HG03066 (cell line): Measurements from ENCODE around the gene NAPA.

Experiments
- ATAC-seq: cut with Tn5 transposase; IDR thresholded peaks from one replicate; pipeline ENCODE4 v1.9.1; 2021; ENCODE audit warnings: low read depth; ENCODE audit not compliant: unreplicated experiment

Gene NAPA

GRCh38 chr19:47503826-47504150 lies 11.1 kb downstream of the NAPA start:
- no peak for ATAC-seq

DNA sequence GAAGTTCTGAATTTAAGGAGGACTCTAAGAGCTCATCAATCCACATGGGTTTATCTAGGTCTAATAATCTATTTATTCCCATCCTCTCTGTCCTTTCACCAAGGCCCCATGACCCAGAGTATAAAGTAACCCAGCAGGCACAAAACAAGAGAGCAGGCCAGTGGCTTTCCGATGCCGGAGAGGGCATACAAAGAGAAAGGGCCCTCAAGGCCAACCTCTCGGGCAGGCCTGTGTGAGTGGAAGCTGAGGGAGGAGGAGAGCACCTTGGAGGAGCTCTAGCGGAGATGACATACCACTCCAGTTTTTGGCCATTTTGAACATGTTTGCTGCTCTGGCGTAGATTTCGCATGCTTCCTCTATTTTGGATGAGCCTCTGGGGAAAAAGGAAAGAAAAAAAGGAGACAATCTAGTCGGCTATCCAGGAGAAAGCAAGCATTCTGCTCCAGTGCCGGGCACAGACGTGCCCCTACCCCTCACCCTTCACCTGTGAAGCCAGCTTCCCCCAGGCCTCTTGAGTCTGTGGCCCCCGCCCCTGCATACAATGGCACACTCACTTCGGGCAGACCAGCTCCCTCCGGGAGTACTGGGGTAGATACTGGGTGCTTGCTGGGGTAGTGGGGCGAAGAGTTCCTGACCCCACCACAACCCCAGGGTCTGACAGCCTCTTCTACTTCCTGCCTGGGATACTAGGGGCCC lies 11.6 kb downstream of the NAPA start:
- no peak for ATAC-seq

- no peak for ATAC-seq
These were observed 14.7 kb downstream of the NAPA start for GRCh38 chr19:47499863-47500830.

- no peak for ATAC-seq
These were observed 15.5 kb downstream of the NAPA start for GRCh38 chr19:47499371-47499770.

DNA sequence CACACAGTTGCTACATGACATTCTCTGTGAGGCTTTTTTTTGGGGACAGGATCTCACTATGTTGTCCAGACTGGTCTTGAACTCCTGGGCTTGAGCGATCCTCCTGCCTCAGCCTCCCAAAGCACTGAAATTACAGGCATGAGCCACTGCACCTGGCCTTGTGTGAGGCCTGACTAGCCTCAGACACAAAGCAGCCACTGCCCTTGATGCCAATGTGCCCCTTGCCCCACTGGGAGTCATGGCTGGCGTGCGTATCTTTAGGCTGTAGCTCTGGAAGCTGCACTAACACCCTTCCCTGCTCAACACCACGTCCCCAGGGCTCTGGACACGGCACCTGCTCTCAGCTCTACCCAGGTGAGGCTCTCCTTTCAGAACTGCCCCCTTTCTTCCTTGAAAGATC lies 16.3 kb downstream of the NAPA start:
- no peak for ATAC-seq

GRCh38 chr19:47497821-47498520 lies 16.9 kb downstream of the NAPA start:
- ATAC-seq: no peak

- no peak for ATAC-seq
These were observed 17.7 kb downstream of the NAPA start for GRCh38 chr19:47497050-47497766.

GRCh38 chr19:47495478-47496372 lies 19.1 kb downstream of the NAPA start:
- ATAC-seq: no peak

DNA sequence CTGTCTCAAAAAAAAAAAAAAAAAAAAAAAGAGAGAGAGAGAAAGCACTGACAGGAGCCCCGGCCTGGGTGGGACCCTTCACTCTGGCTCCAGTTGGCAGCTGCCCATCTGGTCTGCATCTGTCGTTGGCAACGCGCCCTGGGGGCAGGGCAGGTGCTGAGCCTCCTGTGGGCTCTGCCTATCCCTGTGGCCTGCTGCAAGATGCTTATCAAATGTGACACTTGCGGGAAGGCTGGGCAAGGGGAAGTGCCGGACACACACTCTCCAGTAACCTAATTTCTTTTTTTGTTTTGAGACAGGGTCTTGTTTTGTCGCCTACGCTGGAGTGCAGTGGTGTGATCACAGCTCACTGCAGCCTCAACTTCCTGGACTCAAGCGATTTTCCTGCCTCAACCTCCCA lies 20.1 kb downstream of the NAPA start:
- no peak for ATAC-seq

DNA sequence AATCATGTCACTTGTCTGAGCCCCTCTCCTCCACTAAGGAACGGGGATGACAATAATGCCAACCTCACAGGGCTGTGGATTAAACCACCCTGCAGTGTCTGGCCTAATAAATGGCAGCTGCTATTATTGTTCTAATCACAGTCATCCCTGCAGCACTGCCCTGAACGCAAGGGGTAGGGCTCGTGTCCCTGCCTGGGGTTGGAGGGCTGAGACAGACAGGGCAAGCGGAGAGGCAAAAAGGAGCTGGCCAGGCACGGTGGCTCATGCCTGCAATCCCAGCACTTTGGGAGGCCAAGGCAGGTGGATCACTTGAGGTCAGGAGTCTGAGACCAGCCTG lies 20.7 kb downstream of the NAPA start:
- ATAC-seq: no peak

DNA sequence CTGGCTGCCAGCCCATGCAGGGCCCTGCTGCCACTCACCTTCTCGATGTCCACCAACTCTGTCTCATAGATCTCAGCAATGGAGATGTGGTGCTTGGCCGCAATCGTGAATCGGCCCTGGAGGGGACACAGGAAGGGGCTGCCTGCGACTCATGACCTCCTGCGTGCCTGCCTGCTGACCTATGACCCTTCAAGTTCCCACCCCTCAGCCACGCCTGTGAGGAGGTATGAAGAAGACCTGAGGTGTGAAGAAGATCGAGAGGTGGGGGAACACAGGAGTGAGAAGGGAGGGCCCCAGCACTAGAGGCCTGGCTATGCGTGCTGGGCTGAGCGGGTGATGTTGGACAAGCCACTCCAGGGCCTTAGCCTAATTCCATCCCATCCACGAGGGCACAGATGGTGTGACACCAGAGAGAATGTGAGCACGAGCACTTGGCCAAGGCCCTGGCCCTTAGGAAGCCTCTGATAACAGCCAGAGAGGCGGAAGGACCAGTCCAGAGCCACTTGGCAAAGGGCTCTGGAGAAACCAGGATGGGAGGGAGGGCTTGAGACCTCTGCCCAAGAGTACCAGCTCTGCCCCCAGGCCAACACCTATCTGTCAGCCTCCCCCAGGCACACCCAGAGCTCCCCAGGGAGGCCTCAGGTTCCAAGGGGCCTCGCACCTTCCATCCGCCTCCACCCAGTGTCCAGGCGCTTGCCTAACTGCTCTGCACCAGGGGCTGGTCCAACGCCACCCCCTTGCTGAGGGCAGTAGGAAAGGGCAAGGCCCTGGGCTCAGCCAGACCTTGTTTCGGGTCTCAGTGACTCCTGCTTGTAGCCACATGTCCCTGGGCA lies 21.3 kb downstream of the NAPA start:
- no peak for ATAC-seq

- no peak for ATAC-seq
These were observed 22.1 kb downstream of the NAPA start for GRCh38 chr19:47492571-47493377.

GRCh38 chr19:47492137-47492533 lies 22.7 kb downstream of the NAPA start:
- ATAC-seq: no peak

- ATAC-seq: no peak
These were observed 23.3 kb downstream of the NAPA start for GRCh38 chr19:47491358-47492136.

GRCh38 chr19:47490847-47491246 lies 24.0 kb downstream of the NAPA start:
- no peak for ATAC-seq

DNA sequence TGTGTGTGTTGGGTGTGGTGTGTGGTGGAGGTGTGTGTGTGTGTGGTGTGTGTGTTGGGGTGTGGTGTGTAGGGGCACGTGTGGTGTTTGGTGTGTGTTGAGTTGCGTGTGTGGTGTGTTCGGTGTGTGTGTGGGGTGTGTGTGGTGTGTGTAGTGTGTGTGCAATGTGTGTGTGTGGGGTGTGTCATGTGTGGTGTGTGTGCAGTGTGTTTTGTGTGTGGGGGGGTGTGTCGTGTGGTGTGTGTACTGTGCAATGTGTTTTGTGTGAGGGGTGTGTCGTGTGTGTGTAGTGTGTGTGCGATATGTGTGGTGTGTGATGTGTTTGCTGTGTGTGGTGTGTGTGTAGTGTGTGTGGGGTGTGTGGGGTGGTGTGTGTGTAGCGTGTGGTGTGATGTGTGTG lies 24.8 kb downstream of the NAPA start:
- no peak for ATAC-seq
